ENCODE results near the gene SERPINA7.

SERPINA7 gene, protein sequence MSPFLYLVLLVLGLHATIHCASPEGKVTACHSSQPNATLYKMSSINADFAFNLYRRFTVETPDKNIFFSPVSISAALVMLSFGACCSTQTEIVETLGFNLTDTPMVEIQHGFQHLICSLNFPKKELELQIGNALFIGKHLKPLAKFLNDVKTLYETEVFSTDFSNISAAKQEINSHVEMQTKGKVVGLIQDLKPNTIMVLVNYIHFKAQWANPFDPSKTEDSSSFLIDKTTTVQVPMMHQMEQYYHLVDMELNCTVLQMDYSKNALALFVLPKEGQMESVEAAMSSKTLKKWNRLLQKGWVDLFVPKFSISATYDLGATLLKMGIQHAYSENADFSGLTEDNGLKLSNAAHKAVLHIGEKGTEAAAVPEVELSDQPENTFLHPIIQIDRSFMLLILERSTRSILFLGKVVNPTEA

DNA sequence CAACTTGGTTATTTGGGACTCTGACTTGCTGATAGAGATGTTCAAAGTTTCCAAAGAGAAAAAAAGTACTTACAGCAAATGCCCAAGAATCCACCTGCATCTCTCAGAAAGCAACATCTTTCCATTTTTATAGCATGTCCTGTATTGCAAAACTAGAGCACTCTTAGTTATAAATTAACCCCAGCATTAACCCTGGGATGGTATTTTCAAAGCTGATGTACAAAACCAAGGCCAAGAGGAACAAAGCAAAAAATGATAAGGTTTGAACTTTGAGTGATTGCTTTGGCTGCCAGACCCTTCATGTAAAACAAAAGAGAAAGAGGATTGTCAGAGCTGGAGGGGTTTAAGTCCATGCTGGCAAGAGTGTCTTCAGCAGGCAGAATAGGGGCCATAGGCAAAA lies at the start of gene SERPINA7:
TSS of gene SERPINA7 (minus strand) at position 103 of the 400 bp plus-strand sequence. CDS start 1,669 bp downstream, outside the sequence.
- no peak within 1 kb of the TSS for H3K4me3 ChIP-seq (replicated peaks; ENCODE audit: low read depth, low read length)
- DNase-seq (ENCODE audit: low read depth): no peak
- TF ChIP-seq, protein P1, sequence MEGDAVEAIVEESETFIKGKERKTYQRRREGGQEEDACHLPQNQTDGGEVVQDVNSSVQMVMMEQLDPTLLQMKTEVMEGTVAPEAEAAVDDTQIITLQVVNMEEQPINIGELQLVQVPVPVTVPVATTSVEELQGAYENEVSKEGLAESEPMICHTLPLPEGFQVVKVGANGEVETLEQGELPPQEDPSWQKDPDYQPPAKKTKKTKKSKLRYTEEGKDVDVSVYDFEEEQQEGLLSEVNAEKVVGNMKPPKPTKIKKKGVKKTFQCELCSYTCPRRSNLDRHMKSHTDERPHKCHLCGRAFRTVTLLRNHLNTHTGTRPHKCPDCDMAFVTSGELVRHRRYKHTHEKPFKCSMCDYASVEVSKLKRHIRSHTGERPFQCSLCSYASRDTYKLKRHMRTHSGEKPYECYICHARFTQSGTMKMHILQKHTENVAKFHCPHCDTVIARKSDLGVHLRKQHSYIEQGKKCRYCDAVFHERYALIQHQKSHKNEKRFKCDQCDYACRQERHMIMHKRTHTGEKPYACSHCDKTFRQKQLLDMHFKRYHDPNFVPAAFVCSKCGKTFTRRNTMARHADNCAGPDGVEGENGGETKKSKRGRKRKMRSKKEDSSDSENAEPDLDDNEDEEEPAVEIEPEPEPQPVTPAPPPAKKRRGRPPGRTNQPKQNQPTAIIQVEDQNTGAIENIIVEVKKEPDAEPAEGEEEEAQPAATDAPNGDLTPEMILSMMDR (IDR thresholded peaks at IDR 0.05; ENCODE audit: low read length, missing control alignments): no peak

DNA sequence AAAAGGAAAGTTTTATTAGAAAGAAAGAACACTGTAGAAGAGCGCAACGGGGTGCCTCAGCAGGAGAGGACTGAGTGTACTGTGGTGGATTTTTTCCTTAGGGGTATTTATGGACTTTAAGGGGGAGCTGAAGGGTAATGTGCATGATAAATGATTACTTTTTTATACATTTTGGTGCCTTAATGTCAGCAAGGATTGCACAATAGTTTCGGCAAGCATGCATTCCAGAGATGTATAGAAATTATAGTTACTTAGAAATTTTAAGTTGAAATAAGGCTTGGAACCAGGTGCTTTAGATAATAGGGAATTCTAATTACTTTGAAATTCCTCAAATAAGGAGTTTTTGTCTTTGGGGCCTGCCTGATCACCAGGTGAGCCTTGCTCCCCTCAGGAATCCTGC lies 30.5 kb upstream of the SERPINA7 start:
- TF ChIP-seq, protein P1 (IDR thresholded peaks at IDR 0.05; ENCODE audit: low read length, missing control alignments): no peak
- DNase-seq (ENCODE audit: low read depth): no peak
- H3K4me3 ChIP-seq (replicated peaks; ENCODE audit: low read depth, low read length): no peak overlapping the region

DNA sequence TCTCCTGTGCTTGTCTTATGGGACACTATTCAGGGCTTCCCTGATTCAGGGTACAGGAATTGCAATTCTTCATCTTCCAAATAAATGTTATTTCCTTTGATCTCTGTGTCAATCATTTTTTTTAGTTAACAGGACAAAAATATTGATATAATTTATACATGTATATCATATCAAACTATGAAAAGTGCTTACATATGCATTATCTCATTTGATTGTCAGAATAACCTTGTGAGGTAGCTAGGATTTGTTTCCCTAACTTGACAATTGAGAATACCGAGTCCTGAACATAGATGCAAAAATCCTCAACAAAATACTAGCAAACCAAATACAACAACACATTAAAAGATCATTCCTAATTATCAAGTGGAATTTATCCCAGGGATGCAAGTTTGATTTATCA lies 11.5 kb upstream of the SERPINA7 start:
- TF ChIP-seq, protein P1 (IDR thresholded peaks at IDR 0.05; ENCODE audit: low read length, missing control alignments): no peak
- DNase-seq (ENCODE audit: low read depth): no peak
- no peak overlapping the region for H3K4me3 ChIP-seq (replicated peaks; ENCODE audit: low read depth, low read length)

DNA sequence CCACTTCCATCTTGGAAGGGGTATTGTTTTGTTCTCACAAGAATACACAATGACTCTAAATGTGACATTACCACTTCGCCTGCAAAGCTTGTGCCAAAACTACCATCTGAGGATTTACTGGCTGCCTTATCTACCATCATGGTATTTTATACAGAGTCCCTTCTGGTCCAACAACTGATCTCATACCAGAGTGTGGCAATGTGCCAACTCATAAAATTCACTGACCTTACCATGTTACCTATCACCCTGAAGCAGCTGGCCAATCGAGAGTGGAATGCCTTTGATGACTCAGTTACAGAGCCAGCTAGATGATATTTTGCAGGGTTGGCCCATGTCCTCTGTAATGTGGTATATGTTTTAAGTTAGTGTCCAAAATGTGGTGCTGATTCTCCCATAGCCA lies 3.8 kb upstream of the SERPINA7 start:
- no peak for DNase-seq (ENCODE audit: low read depth)
- H3K4me3 ChIP-seq (replicated peaks; ENCODE audit: low read depth, low read length): no peak overlapping the region
- TF ChIP-seq, protein P1 (IDR thresholded peaks at IDR 0.05; ENCODE audit: low read length, missing control alignments): no peak

DNA sequence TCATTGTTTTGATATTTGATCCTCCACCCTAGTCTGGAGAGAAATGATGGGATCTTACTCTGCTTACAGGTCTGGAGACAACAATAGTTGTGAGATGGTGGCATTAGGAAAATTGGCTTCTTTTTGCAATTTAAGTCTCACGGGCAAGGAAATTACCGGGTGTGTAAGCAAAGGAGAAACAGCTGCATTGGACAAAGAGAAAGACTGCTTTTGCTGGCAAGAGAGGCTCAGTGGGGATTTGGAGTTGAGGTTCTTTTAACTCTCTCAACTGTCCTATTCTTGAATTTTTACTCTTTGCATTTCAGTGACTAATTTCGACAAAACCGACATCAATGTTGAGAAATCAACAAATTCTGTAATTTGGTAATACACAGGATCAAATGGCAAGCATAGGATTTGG lies 2.3 kb upstream of the SERPINA7 start:
- H3K4me3 ChIP-seq (replicated peaks; ENCODE audit: low read depth, low read length): no peak overlapping the region
- TF ChIP-seq, protein P1 (IDR thresholded peaks at IDR 0.05; ENCODE audit: low read length, missing control alignments): no peak
- no peak for DNase-seq (ENCODE audit: low read depth)

DNA sequence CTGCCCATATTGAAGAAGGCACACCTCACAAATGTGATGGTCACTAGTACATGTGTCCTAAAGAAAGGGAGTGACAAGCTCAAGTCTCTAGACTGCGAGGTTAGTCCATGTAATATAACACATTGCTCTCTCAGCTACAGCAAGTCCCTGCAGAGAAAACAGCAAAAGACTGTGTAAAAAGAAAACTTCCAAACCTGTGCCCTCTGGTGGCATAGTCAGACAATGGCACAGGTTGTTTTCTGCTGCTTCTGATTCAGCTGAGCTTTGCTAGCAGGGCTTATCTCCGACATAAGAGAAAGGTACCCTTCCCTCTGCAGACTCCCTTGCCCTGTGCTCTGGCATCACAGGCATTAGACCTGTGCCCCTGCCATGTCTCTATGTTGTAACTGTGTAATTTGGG lies 1.4 kb upstream of the SERPINA7 start:
- TF ChIP-seq, protein P1 (IDR thresholded peaks at IDR 0.05; ENCODE audit: low read length, missing control alignments): peak; percentile 32
- H3K4me3 ChIP-seq (replicated peaks; ENCODE audit: low read depth, low read length): no peak overlapping the region
- DNase-seq (ENCODE audit: low read depth): peak; percentile 8

Measured in fibroblast of pulmonary artery (primary cell).